ENCODE data around the gene TACC2.

TACC2 gene

DNA sequence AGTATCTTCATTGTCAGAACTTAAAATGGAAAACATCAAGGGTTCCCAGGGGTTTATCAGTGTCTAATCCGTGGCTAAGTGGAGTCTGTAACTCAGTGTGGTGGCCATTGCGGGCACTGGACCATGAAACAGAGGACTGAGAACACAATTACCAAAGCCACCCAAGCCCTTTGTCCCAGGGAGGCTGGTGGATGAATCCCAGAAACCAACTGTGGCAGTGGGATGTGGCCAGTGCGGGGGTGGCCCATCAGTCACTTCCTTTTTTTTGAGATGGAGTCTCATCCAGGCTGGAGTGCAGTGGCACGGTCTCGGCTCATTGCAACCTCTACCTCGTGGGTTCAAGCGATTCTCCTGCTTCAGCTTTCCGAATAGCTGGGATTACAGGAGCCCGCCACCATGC, 61.8 kb downstream of the TACC2 start:
- no peak for TF ChIP-seq Cebpa-rat (IDR thresholded peaks at IDR 0.05)
- Histone ChIP-seq H3K4me3 (no peak overlapping the region), H3K36me3 (no peaks in the 10 kb centered on the region)

DNA sequence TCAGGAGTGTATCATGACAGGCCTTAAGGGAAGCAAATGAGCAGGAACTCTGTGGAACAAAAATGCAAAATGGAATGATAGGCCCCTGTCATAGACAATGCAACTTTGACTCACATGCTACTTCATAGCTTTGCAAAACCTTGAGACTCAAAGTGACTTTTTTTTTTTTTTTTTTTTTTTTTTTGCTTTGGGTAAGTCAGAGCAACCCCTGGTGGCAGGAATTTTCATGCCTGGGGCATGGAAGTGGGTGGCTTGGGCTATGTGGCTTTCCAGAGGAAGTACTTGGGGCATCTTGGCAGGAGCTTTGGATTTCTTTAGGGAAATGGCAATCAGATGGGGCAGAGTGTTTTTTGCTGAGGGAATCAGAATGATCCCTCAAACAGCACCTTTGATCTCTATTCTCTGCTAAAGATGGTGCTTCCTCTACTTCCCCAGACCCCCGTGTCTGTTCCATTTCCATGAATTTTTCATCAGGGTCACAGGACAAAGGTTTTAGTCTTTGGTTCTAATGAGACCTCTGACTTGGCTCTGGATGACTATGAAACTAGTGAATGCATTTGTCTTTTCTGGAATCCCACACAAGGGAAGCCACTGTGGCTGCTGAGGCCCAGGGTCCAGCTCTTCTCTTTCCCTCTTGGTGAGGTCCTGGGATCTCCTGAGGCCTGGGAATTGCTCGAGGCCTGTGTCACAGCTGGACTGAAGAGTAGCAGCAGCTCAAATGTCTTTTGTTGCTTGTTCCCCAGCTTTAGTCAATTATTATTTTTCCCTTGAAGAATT, 62.8 kb downstream of the TACC2 start:
- H3K27ac ChIP-seq = no peak overlapping the region

More for the DNA sequence above, 61.8 kb downstream of the TACC2 start:
- Histone ChIP-seq H3K4me2 (peak overlapping the region in 1 of 11 experiments; percentile 37; a peak in 3 of 22 replicates), H4K20me1 (no peaks in the 10 kb centered on the region; a peak in 1 of 22 replicates), H3K4me1 (peaks cover 0 to 13% (median 0%) of the 10 kb centered on the region in 10 experiments; a peak in 3 of 20 replicates), H3K9ac (no peak overlapping the region), H3K27ac (no peak overlapping the region), H3K9me3 (replicated peaks in 1 of 11) (peaks cover 0 to 14% (median 5%) of the 10 kb centered on the region in 11 experiments; a peak in 9 of 22 replicates), H3K27me3 (no peaks in the 10 kb centered on the region)

GRCh38 chr10:122052701-122053100, 63.7 kb downstream of the TACC2 start:
- TF ChIP-seq Cebpa-rat (IDR thresholded peaks at IDR 0.05) = no peak

More for the DNA sequence above, 62.8 kb downstream of the TACC2 start:
- H3K9me3 ChIP-seq (replicated peaks in 1 of 11) = peaks cover 0 to 14% (median 5%) of the 10 kb centered on the region in 11 experiments; a peak in 9 of 22 replicates
- no peaks in the 10 kb centered on the region for H3K36me3 ChIP-seq
- no peak for TF ChIP-seq Cebpa-rat (IDR thresholded peaks at IDR 0.05)
- H3K4me1 ChIP-seq = peaks cover 0 to 13% (median 0%) of the 10 kb centered on the region in 10 experiments; a peak in 3 of 20 replicates
- no peak overlapping the region for H3K9ac ChIP-seq
- H4K20me1 ChIP-seq = no peaks in the 10 kb centered on the region; a peak in 1 of 22 replicates
- no peak overlapping the region for H3K4me2 ChIP-seq
- H3K4me3 ChIP-seq = no peak overlapping the region
- no peaks in the 10 kb centered on the region for H3K27me3 ChIP-seq

DNA sequence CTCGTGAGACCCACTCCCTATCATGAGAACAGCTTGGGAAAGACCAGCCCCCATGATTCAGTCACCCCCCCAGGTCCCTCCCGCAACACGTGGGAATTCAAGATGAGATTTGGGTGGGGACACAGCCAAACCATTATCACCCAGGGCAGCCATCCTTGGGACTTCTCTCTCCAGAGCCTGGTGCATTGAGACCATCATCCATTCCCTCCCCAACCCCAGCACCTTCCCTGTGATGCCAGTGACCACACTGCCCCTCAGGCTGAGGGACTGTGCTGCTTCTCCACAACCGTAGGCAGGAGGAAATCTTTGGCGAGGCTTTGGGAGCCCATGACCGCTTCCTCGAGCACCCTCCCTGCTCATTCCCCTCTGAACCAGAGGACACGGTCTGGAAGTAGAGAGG, 64.4 kb downstream of the TACC2 start:
- Histone ChIP-seq H3K9me3 (replicated peaks in 1 of 11) (peaks cover 0 to 14% (median 5%) of the 10 kb centered on the region in 11 experiments; a peak in 9 of 22 replicates), H3K27me3 (no peaks in the 10 kb centered on the region), H3K36me3 (no peaks in the 10 kb centered on the region), H3K27ac (no peak overlapping the region), H3K4me3 (no peak overlapping the region), H3K4me1 (peaks cover 0 to 13% (median 0%) of the 10 kb centered on the region in 10 experiments; a peak in 4 of 20 replicates), H4K20me1 (no peaks in the 10 kb centered on the region; a peak in 1 of 22 replicates), H3K4me2 (no peak overlapping the region), H3K9ac (no peak overlapping the region)
- no peak for TF ChIP-seq Cebpa-rat (IDR thresholded peaks at IDR 0.05)

More at GRCh38 chr10:122052701-122053100, 63.7 kb downstream of the TACC2 start:
- Histone ChIP-seq H3K9me3 (replicated peaks in 1 of 11) (peaks cover 0 to 14% (median 5%) of the 10 kb centered on the region in 11 experiments; a peak in 9 of 22 replicates), H3K4me2 (no peak overlapping the region), H4K20me1 (no peaks in the 10 kb centered on the region; a peak in 1 of 22 replicates), H3K36me3 (no peaks in the 10 kb centered on the region), H3K4me1 (peaks cover 0 to 13% (median 0%) of the 10 kb centered on the region in 10 experiments; a peak in 4 of 20 replicates), H3K27ac (no peak overlapping the region), H3K9ac (no peak overlapping the region), H3K4me3 (no peak overlapping the region), H3K27me3 (no peaks in the 10 kb centered on the region)

GRCh38 chr10:122054048-122055025, 65.4 kb downstream of the TACC2 start:
- H3K4me3 ChIP-seq = no peak overlapping the region
- H4K20me1 ChIP-seq = no peaks in the 10 kb centered on the region; a peak in 1 of 22 replicates
- peaks cover 0 to 13% (median 0%) of the 10 kb centered on the region in 10 experiments; a peak in 4 of 20 replicates for H3K4me1 ChIP-seq
- no peak for TF ChIP-seq Cebpa-rat (IDR thresholded peaks at IDR 0.05)
- no peak overlapping the region for H3K9ac ChIP-seq
- H3K27me3 ChIP-seq = no peaks in the 10 kb centered on the region
- H3K36me3 ChIP-seq = no peaks in the 10 kb centered on the region
- H3K27ac ChIP-seq = no peak overlapping the region
- peaks cover 0 to 14% (median 5%) of the 10 kb centered on the region in 11 experiments; a peak in 9 of 22 replicates for H3K9me3 ChIP-seq (replicated peaks in 1 of 11)
- no peak overlapping the region for H3K4me2 ChIP-seq

DNA sequence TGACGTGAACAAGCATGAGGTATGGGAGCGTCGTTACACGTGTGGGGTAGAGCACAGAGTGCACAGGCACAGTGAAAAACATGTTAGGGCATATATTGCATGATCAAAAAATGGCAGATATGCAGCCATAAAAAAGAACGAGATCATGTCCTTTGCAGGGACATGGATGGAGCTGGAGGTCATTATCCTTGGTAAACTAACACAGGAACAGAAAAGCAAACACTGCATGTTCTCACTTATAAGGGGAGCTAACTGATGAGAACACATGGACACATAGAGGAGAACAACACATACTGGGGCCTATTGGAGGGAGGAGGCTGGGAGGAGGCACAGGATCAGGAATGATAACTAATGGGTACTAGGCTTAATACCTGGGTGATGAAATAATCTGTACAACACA, 66.3 kb downstream of the TACC2 start:
- H3K4me2 ChIP-seq = no peak overlapping the region
- no peaks in the 10 kb centered on the region for H3K27me3 ChIP-seq
- no peaks in the 10 kb centered on the region; a peak in 1 of 22 replicates for H4K20me1 ChIP-seq
- no peak for TF ChIP-seq Cebpa-rat (IDR thresholded peaks at IDR 0.05)
- H3K4me1 ChIP-seq = peaks cover 0 to 13% (median 0%) of the 10 kb centered on the region in 10 experiments; a peak in 4 of 20 replicates
- H3K27ac ChIP-seq = no peak overlapping the region
- no peak overlapping the region for H3K4me3 ChIP-seq
- peaks cover 0 to 14% (median 5%) of the 10 kb centered on the region in 11 experiments; a peak in 9 of 22 replicates for H3K9me3 ChIP-seq (replicated peaks in 1 of 11)
- no peaks in the 10 kb centered on the region for H3K36me3 ChIP-seq
- H3K9ac ChIP-seq = no peak overlapping the region

DNA sequence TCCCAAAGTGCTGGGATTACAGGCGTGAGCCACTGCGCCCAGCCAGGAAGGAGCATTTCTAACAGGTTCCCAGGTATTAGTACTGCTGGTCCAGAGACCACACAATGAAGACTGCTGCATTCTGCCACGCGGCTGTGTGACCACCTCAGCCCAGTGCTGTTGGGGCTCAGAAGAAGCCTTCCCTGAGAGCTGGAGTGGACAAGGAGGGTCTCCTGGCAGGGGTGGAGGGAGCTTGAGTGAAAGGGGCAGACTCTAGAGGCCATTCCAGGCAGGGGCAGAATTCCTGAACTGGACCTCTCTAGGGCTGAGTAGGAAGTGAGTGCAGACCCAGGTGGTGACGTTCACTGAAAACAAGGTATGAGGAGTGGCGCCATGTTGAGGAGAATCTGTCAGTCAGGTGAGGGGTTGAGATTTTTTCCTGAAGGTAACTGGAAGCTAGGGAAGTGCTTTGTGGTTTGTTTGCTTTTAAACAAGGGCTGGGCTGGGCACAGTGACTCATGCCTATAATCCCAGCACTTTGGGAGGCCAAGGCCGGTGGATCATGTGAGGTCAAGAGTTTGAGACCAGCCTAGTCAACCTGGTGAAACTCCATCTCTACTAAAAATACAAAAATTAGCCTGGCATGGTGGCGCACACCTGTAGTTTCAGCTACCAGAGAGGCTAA, 67.6 kb downstream of the TACC2 start:
- H3K36me3 ChIP-seq = no peaks in the 10 kb centered on the region
- H3K4me2 ChIP-seq = no peak overlapping the region
- peaks cover 0 to 14% (median 5%) of the 10 kb centered on the region in 11 experiments; a peak in 9 of 22 replicates for H3K9me3 ChIP-seq (replicated peaks in 1 of 11)
- H3K4me1 ChIP-seq = peaks cover 0 to 8% (median 0%) of the 10 kb centered on the region in 10 experiments; a peak in 5 of 20 replicates
- H3K9ac ChIP-seq = no peak overlapping the region
- no peak overlapping the region for H3K27ac ChIP-seq
- TF ChIP-seq Cebpa-rat (IDR thresholded peaks at IDR 0.05) = no peak
- no peaks in the 10 kb centered on the region for H3K27me3 ChIP-seq
- no peaks in the 10 kb centered on the region for H4K20me1 ChIP-seq
- no peak overlapping the region for H3K4me3 ChIP-seq

GRCh38 chr10:122057841-122058413, 69.0 kb downstream of the TACC2 start:
- Histone ChIP-seq H4K20me1 (no peaks in the 10 kb centered on the region), H3K4me2 (peak overlapping the region in 3 of 11 experiments; percentile 15 to 33 (median 29); a peak in 2 of 22 replicates), H3K36me3 (no peaks in the 10 kb centered on the region), H3K9me3 (replicated peaks in 1 of 11) (peaks cover 0 to 14% (median 5%) of the 10 kb centered on the region in 11 experiments; a peak in 9 of 22 replicates), H3K27me3 (no peaks in the 10 kb centered on the region), H3K4me1 (peaks cover 0 to 11% (median 0%) of the 10 kb centered on the region in 10 experiments; a peak in 7 of 20 replicates), H3K27ac (no peak overlapping the region), H3K9ac (no peak overlapping the region), H3K4me3 (no peak overlapping the region)
- no peak for TF ChIP-seq Cebpa-rat (IDR thresholded peaks at IDR 0.05)

All from BLaER1 treated with 17β-estradiol and CSF1 and Interleukin-3, amounts not matched to agents 10 nM and 100 nM (cell line).